ENCODE measurements around the gene ZNF302.

The ZNF302 gene

DNA sequence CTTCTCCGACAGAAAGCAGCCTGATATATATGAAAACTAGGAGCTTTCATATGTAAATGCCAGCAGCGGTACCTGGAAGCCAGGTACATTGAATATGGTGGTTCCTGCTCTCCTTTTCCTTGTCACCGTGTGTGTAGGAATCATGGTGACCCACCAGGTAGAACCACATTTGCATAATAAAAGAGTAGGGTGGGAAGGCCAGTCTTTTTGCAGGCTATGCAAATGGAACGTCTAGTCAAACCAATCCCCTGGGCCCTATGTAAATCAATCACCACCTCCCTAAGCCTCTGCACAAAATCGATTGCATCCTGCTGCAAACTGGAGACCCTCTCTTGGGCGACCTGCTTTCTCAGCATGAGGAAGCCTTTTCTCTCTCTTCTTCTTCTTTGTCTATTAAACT, 34.4 kb downstream of the ZNF302 start:
- Mint-ChIP-seq H3K4me3 (no peak overlapping the region), H3K9me3 (peaks cover 85% of the 10 kb centered on the region)

DNA sequence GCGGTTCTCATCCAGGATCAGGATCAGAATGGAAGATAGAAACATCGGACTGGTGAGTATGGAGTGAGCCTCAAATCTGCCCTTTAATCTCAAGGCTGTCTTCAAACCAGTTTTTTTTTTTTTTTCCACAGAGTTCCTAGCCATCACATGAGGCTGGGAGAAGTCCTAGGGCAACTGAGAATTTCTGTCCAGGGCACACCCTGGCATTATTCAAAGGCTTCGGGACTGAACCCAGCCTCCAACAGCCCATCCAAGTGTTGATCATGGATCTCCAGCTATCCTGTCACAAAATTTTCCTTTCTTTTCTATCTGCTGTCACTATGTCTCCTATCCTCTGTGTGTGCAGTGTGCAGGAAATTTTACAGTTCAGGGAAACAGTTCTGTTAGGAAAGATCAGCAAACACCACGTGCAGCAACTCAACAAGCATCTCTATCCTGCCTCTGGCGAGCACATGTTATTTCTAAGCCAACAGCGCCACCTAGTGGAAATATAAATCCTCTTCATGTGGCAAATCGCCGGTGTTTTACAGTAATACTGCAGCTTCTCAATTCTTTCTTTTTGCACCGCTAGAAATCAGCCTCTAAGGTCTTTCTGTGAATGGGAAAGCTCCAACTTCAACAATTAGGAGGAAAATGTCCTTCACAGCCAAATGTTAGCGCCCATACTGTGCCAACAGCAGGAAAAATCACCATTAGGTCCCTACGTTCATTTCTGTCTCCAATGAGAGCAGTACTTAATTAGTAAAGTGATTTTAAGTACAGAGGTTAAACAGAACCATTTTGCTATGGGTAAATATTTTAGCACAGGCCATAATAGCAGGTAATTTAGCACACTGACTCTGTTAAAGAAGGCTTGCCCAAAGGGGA, 35.1 kb downstream of the ZNF302 start:
- H3K9me3 Mint-ChIP-seq = peaks cover 85% of the 10 kb centered on the region
- peak; percentile 28 for DNase-seq
- H3K27me3 Mint-ChIP-seq (ENCODE audit: low read depth, poor library complexity) = peaks cover 10% of the 10 kb centered on the region
- no peak overlapping the region for H3K27ac Mint-ChIP-seq
- H3K36me3 Mint-ChIP-seq (ENCODE audit: low read depth) = peaks cover 6% of the 10 kb centered on the region
- H3K4me1 Mint-ChIP-seq = no peaks in the 10 kb centered on the region
- H3K4me3 Mint-ChIP-seq = no peak overlapping the region
- TF ChIP-seq, protein P1, sequence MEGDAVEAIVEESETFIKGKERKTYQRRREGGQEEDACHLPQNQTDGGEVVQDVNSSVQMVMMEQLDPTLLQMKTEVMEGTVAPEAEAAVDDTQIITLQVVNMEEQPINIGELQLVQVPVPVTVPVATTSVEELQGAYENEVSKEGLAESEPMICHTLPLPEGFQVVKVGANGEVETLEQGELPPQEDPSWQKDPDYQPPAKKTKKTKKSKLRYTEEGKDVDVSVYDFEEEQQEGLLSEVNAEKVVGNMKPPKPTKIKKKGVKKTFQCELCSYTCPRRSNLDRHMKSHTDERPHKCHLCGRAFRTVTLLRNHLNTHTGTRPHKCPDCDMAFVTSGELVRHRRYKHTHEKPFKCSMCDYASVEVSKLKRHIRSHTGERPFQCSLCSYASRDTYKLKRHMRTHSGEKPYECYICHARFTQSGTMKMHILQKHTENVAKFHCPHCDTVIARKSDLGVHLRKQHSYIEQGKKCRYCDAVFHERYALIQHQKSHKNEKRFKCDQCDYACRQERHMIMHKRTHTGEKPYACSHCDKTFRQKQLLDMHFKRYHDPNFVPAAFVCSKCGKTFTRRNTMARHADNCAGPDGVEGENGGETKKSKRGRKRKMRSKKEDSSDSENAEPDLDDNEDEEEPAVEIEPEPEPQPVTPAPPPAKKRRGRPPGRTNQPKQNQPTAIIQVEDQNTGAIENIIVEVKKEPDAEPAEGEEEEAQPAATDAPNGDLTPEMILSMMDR (IDR thresholded peaks at IDR 0.05) = peak; percentile 53

More for the DNA sequence above, 34.4 kb downstream of the ZNF302 start:
- TF ChIP-seq, protein P1 (IDR thresholded peaks at IDR 0.05) = no peak
- H3K4me1 Mint-ChIP-seq = no peaks in the 10 kb centered on the region
- no peak overlapping the region for H3K27ac Mint-ChIP-seq
- peaks cover 10% of the 10 kb centered on the region for H3K27me3 Mint-ChIP-seq (ENCODE audit: low read depth, poor library complexity)
- peaks cover 6% of the 10 kb centered on the region for H3K36me3 Mint-ChIP-seq (ENCODE audit: low read depth)
- no peak for DNase-seq

DNA sequence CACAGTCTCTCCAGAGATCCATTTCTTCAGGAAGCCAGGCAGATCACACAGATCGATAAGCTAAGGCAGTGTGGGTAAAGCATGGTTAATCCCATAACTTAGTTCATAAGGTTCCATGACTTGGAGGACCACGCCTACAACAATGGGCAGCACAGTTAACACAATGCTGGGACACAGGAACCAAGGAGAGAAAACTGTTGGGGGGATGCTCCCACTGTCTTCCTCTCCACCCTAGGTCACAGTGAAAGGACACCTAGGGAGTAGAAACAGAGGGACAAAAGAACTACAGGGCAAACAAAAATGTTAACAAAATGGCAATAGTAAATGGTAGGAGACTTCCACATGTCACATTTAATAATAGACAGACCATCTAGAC, 35.8 kb downstream of the ZNF302 start:
- TF ChIP-seq, protein P1 (IDR thresholded peaks at IDR 0.05) = no peak
- H3K4me3 Mint-ChIP-seq = no peak overlapping the region
- H3K9me3 Mint-ChIP-seq = peaks cover 85% of the 10 kb centered on the region
- H3K4me1 Mint-ChIP-seq = no peaks in the 10 kb centered on the region
- peaks cover 16% of the 10 kb centered on the region for H3K27me3 Mint-ChIP-seq (ENCODE audit: low read depth, poor library complexity)
- no peak overlapping the region for H3K27ac Mint-ChIP-seq
- no peak for DNase-seq
- H3K36me3 Mint-ChIP-seq (ENCODE audit: low read depth) = peaks cover 6% of the 10 kb centered on the region

DNA sequence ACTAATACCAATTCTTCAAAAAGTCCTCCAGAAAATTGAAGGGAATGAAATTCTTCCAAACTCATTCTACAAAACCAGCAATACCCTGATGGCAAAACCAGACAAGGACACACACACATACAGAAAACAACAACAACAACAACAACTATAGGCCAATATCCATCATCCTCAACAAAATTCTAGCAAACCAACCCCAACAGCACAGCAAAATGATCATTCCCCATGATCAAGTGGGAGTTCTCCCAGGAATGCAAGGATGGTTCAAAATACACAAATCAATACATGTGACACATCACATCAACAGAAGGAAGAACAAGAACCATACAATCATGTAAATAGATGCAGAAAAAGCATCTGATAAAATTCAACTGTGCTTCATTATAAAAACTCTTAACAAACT, 37.9 kb downstream of the ZNF302 start:
- peaks cover 73% of the 10 kb centered on the region for H3K9me3 Mint-ChIP-seq
- H3K27ac Mint-ChIP-seq = no peak overlapping the region
- H3K27me3 Mint-ChIP-seq (ENCODE audit: low read depth, poor library complexity) = peaks cover 25% of the 10 kb centered on the region
- TF ChIP-seq, protein P1 (IDR thresholded peaks at IDR 0.05) = no peak
- peaks cover 6% of the 10 kb centered on the region for H3K36me3 Mint-ChIP-seq (ENCODE audit: low read depth)
- H3K4me3 Mint-ChIP-seq = no peak overlapping the region
- DNase-seq = no peak
- no peaks in the 10 kb centered on the region for H3K4me1 Mint-ChIP-seq

DNA sequence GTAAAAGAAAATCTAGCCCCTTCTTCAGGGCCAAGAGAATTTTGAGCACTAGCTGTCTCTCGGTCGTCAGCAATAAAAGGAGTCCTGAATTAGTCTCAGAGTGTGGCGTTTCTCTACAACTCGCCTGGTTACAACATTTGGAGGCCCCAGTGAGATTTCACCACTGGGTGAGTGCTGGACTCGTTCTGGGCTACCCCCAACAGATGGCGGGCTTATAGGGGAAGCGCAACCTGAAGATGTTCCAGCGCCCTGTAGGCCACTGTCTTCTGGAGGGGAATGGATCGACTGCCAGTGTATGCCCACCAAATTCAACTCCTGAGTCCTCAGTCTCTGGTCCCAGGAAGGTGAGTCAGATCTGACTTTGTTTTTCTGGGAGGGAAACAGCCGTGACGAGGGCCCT, 44.9 kb downstream of the ZNF302 start:
- H3K27me3 Mint-ChIP-seq (ENCODE audit: low read depth, poor library complexity) = peaks cover 57% of the 10 kb centered on the region
- H3K9me3 Mint-ChIP-seq = peaks cover 41% of the 10 kb centered on the region

More for the DNA sequence above, 44.9 kb downstream of the ZNF302 start:
- no peaks in the 10 kb centered on the region for H3K4me1 Mint-ChIP-seq
- H3K4me3 Mint-ChIP-seq = no peak overlapping the region
- H3K36me3 Mint-ChIP-seq (ENCODE audit: low read depth) = no peaks in the 10 kb centered on the region
- no peak overlapping the region for H3K27ac Mint-ChIP-seq
- TF ChIP-seq, protein P1 (IDR thresholded peaks at IDR 0.05) = no peak
- DNase-seq = no peak
